HEK293 (cell line): ENCODE results near the gene STK35.

ENCODE experiments used
- CTCF ChIA-PET: fragments of 350-600 bp; formaldehyde crosslinking; extraction: SDS; loops from one replicate; lab custom pipeline; 2021; ENCODE audit warnings: antibody characterized with exemption; lab: Yijun Ruan, JAX
- POLR2A ChIA-PET: fragments of 300-600 bp; formaldehyde crosslinking; extraction: SDS; loops from one replicate; lab custom pipeline; 2020; ENCODE audit warnings: antibody characterized with exemption, inconsistent platforms; lab: Yijun Ruan, JAX
- H3K27ac ChIP-seq: fragments of 200-500 bp; sonication (Bioruptor generic); 2 replicates; pipeline ENCODE4 v1.5.1; 2014; ENCODE audit warnings: low read depth, low read length, control low read depth, inconsistent platforms; ENCODE audit errors: extremely low read depth
- H3K36me3 ChIP-seq, 2 experiments: fragments of 200-500 bp in 1 of 2; sonication (Bioruptor generic) in 1 of 2; 1 replicate in 1 of 2; 2 replicates in 1 of 2; pipeline ENCODE4 v1.5.1; 2014 to 2017; ENCODE audit warnings: inconsistent platforms in 2 of 2, low read length in 2 of 2; ENCODE audit not compliant: control insufficient read depth in 2 of 2, insufficient read depth in 1 of 2
- H3K4me1 ChIP-seq: fragments of 200-500 bp; sonication (Bioruptor generic); 2 replicates; pipeline ENCODE4 v1.5.1; 2014; ENCODE audit warnings: mild to moderate bottlenecking, low read length, inconsistent platforms; ENCODE audit not compliant: control insufficient read depth, insufficient read depth
- H3K4me3 ChIP-seq: 2 replicates; pipeline ENCODE4 v1.5.1; 2011; ENCODE audit warnings: low read depth, mild to moderate bottlenecking, control low read depth, low read length, moderate library complexity
- H3K9me3 ChIP-seq: fragments of 200-500 bp; sonication (Bioruptor generic); 2 replicates; pipeline ENCODE4 v1.5.1; 2014; ENCODE audit warnings: low read depth, low read length, inconsistent platforms; ENCODE audit not compliant: control insufficient read depth, insufficient read depth
- BCL11A ChIP-seq: fragments of 450-650 bp; formaldehyde crosslinking; IDR thresholded peaks from 2 replicates; pipeline ENCODE4 v1.5.1; 2016; ENCODE audit warnings: low read depth, missing biosample characterization, missing genetic modification characterization
- FEZF1 ChIP-seq: fragments of 450-650 bp; formaldehyde crosslinking; IDR thresholded peaks from 2 replicates; pipeline ENCODE4 v1.5.1; 2016; ENCODE audit warnings: missing biosample characterization, missing genetic modification characterization
- GFI1B ChIP-seq: fragments of 450-650 bp; formaldehyde crosslinking; IDR thresholded peaks from 2 replicates; pipeline ENCODE4 v1.5.1; 2016; ENCODE audit warnings: missing biosample characterization, missing genetic modification characterization
- KLF7 ChIP-seq: fragments of 450-650 bp; formaldehyde crosslinking; IDR thresholded peaks from 2 replicates; pipeline ENCODE4 v1.5.1; 2016; ENCODE audit warnings: missing biosample characterization, missing genetic modification characterization, borderline replicate concordance
- PRDM1 ChIP-seq: fragments of 450-650 bp; formaldehyde crosslinking; IDR thresholded peaks from 2 replicates; pipeline ENCODE4; 2016; ENCODE audit warnings: missing biosample characterization, missing genetic modification characterization
- REST ChIP-seq: fragments of 450-650 bp; formaldehyde crosslinking; IDR thresholded peaks from 2 replicates; pipeline ENCODE4 v1.5.1; 2016; ENCODE audit warnings: missing biosample characterization, missing genetic modification characterization
- TSHZ1 ChIP-seq: fragments of 450-650 bp; formaldehyde crosslinking; IDR thresholded peaks from 2 replicates; pipeline ENCODE4 v1.5.1; 2016; ENCODE audit warnings: missing biosample characterization, missing genetic modification characterization, borderline replicate concordance
- ZBTB17 ChIP-seq: fragments of 450-650 bp; formaldehyde crosslinking; IDR thresholded peaks from 2 replicates; pipeline ENCODE4 v1.5.1; 2016; ENCODE audit warnings: missing biosample characterization, missing genetic modification characterization
- ZBTB26 ChIP-seq: fragments of 450-650 bp; formaldehyde crosslinking; optimal IDR thresholded peaks from 2 replicates; pipeline ENCODE3; 2016; ENCODE audit warnings: missing biosample characterization, mild to moderate bottlenecking, missing genetic modification characterization
- ZFHX2 ChIP-seq: fragments of 450-650 bp; formaldehyde crosslinking; conservative IDR thresholded peaks from 2 replicates; pipeline ENCODE4 v1.5.1; 2016; ENCODE audit warnings: missing biosample characterization, missing genetic modification characterization
- ZNF140 ChIP-seq: fragments of 450-650 bp; formaldehyde crosslinking; IDR thresholded peaks from 2 replicates; pipeline ENCODE4 v1.5.1; 2016; ENCODE audit warnings: missing biosample characterization, missing genetic modification characterization
- ZNF211 ChIP-seq: fragments of 450-650 bp; formaldehyde crosslinking; IDR thresholded peaks from 2 replicates; pipeline ENCODE4 v1.5.1; 2016; ENCODE audit warnings: low read depth, missing biosample characterization, missing genetic modification characterization
- ZNF214 ChIP-seq: fragments of 450-650 bp; formaldehyde crosslinking; IDR thresholded peaks from 2 replicates; pipeline ENCODE4 v1.5.1; 2017; ENCODE audit warnings: missing biosample characterization, mild to moderate bottlenecking, missing genetic modification characterization, borderline replicate concordance
- ZNF26 ChIP-seq: fragments of 450-650 bp; formaldehyde crosslinking; IDR thresholded peaks from 2 replicates; pipeline ENCODE4 v1.5.1; 2016; ENCODE audit warnings: missing biosample characterization, missing genetic modification characterization
- ZNF366 ChIP-seq: fragments of 450-650 bp; formaldehyde crosslinking; conservative IDR thresholded peaks from 2 replicates; pipeline ENCODE4 v1.5.1; 2016; ENCODE audit warnings: missing biosample characterization, missing genetic modification characterization
- ZNF37A ChIP-seq: fragments of 450-650 bp; IDR thresholded peaks from 2 replicates; pipeline ENCODE4 v1.5.1; 2018; ENCODE audit warnings: missing biosample characterization, missing genetic modification characterization
- ZNF394 ChIP-seq: fragments of 450-650 bp; formaldehyde crosslinking; IDR thresholded peaks from 2 replicates; pipeline ENCODE4 v1.5.1; 2016; ENCODE audit warnings: missing biosample characterization, missing genetic modification characterization, mild to moderate bottlenecking, moderate library complexity, borderline replicate concordance
- ZNF521 ChIP-seq: fragments of 450-650 bp; formaldehyde crosslinking; IDR thresholded peaks from 2 replicates; pipeline ENCODE4 v1.5.1; 2017; ENCODE audit warnings: missing biosample characterization, mild to moderate bottlenecking, missing genetic modification characterization
- ZNF624 ChIP-seq: fragments of 450-650 bp; formaldehyde crosslinking; IDR thresholded peaks from 2 replicates; pipeline ENCODE4 v1.5.1; 2017; ENCODE audit warnings: missing biosample characterization, missing genetic modification characterization
- ZNF707 ChIP-seq: fragments of 450-650 bp; formaldehyde crosslinking; IDR thresholded peaks from 2 replicates; pipeline ENCODE4 v1.5.1; 2016; ENCODE audit warnings: missing biosample characterization, missing genetic modification characterization
- ZNF76 ChIP-seq: fragments of 450-650 bp; formaldehyde crosslinking; IDR thresholded peaks from 2 replicates; pipeline ENCODE4; 2016; ENCODE audit warnings: low read depth, missing biosample characterization, missing genetic modification characterization, borderline replicate concordance

The STK35 gene

GRCh38 chr20:2108987-2109386 lies 7.4 kb downstream of the STK35 start:
- Histone ChIP-seq H3K9me3 (no peaks in the 10 kb centered on the region), H3K4me1 (peaks cover 23% of the 10 kb centered on the region), H3K36me3 (peaks cover 13 to 83% of the 10 kb centered on the region in 2 experiments), H3K4me3 (no peak overlapping the region), H3K27ac (no peak overlapping the region)
- POLR2A ChIA-PET, result interaction anchor here (1.4 kb wide), 1 partner anchor 45 kb away, joined by 3 read pairs; no protein-coding TSS in a partner anchor
- TF ChIP-seq PRDM1, result peak; percentile 52; the same call in 1 of the 2 replicates
- no peak for TF ChIP-seq ZNF26 (tag by site-specific recombination)
- TF ChIP-seq GFI1B (tag by site-specific recombination), result 0 out of 2 replicates have a peak, but pooled peaks have one; percentile 25
- TF ChIP-seq ZBTB17 (tag by site-specific recombination), result peak; percentile 78
- peak; percentile 72 for TF ChIP-seq ZNF366 (tag by site-specific recombination)
- CTCF ChIA-PET, result interaction anchor here (0.7 to 2.7 kb wide), 2 partner anchors 16 to 64 kb away, joined by 3 to 16 read pairs; no protein-coding TSS in a partner anchor

GRCh38 chr20:2109425-2110210 lies 8.0 kb downstream of the STK35 start:
- Histone ChIP-seq H3K4me1 (peaks cover 17% of the 10 kb centered on the region), H3K9me3 (no peaks in the 10 kb centered on the region), H3K36me3 (peaks cover 15 to 83% of the 10 kb centered on the region in 2 experiments), H3K27ac (no peak overlapping the region), H3K4me3 (no peak overlapping the region)
- POLR2A ChIA-PET, result no interaction called here
- TF ChIP-seq ZNF211 (tag by site-specific recombination) (no peak), REST (peak; percentile 64; the same call in 1 of the 2 replicates), BCL11A (no peak), ZNF214 (no peak)
- CTCF ChIA-PET, result interaction anchor here (0.6 to 2.7 kb wide), 3 partner anchors 17 to 1601 kb away, joined by 3 to 16 read pairs (median 5); no protein-coding TSS in a partner anchor

- no peak overlapping the region for H3K4me3 ChIP-seq
- peaks cover 12 to 81% of the 10 kb centered on the region in 2 experiments; a peak in 2 of 3 replicates for H3K36me3 ChIP-seq
- POLR2A ChIA-PET, result interaction anchor here (2.2 kb wide), 1 partner anchor 10 kb away, joined by 10 read pairs; no protein-coding TSS in a partner anchor
- CTCF ChIA-PET, result interaction anchor here (0.6 to 1.4 kb wide), 4 partner anchors 19 to 342 kb away, joined by 3 to 5 read pairs (median 3); no protein-coding TSS in a partner anchor
- H3K4me1 ChIP-seq, result peaks cover 15% of the 10 kb centered on the region
- H3K9me3 ChIP-seq, result no peaks in the 10 kb centered on the region
- no peak overlapping the region for H3K27ac ChIP-seq
- TF ChIP-seq KLF7, result no peak
- no peak for TF ChIP-seq ZNF624
- TF ChIP-seq FEZF1 (tag by site-specific recombination), result no peak
- no peak for TF ChIP-seq ZNF140 (tag by site-specific recombination)
- no peak for TF ChIP-seq ZNF394 (tag by site-specific recombination)
- TF ChIP-seq ZNF521 (tag by site-specific recombination), result no peak
- TF ChIP-seq ZNF37A (tag by site-specific recombination), result no peak
- no peak for TF ChIP-seq ZNF76 (tag by site-specific recombination)
- no peak for TF ChIP-seq TSHZ1 (tag by site-specific recombination)
- TF ChIP-seq ZFHX2 (tag by site-specific recombination), result no peak
- TF ChIP-seq ZNF707 (tag by site-specific recombination), result no peak
- no peak for TF ChIP-seq ZBTB26 (tag by site-specific recombination)
Observed at GRCh38 chr20:2112910-2113309, 11.3 kb downstream of the STK35 start.
